Stimulated activated CD4-positive, alpha-beta T cell treated with anti-CD3 and anti-CD28 coated beads, Interleukin-2, amount 100 ng/mL, for 4 hours (primary cell): ENCODE data around the gene C4orf36.
"Not testable (repeated sequence)": the region's sequence is repeated elsewhere in the genome, so short reads cannot be mapped to it uniquely, and the experiment has no call there.

Experiments used
- DNase-seq: peaks from one replicate; pipeline ENCODE4 v3.0.0-alpha.2; 2020; ENCODE audit warnings: low read depth

C4orf36 gene

GRCh38 chr4:86916392-86916791 is 24.2 kb upstream of the C4orf36 start:
- no peak for DNase-seq

- no peak for DNase-seq
Measured at GRCh38 chr4:86910820-86911684, 18.8 kb upstream of the C4orf36 start.

GRCh38 chr4:86910369-86910768 is 18.1 kb upstream of the C4orf36 start:
- DNase-seq: no peak

DNA sequence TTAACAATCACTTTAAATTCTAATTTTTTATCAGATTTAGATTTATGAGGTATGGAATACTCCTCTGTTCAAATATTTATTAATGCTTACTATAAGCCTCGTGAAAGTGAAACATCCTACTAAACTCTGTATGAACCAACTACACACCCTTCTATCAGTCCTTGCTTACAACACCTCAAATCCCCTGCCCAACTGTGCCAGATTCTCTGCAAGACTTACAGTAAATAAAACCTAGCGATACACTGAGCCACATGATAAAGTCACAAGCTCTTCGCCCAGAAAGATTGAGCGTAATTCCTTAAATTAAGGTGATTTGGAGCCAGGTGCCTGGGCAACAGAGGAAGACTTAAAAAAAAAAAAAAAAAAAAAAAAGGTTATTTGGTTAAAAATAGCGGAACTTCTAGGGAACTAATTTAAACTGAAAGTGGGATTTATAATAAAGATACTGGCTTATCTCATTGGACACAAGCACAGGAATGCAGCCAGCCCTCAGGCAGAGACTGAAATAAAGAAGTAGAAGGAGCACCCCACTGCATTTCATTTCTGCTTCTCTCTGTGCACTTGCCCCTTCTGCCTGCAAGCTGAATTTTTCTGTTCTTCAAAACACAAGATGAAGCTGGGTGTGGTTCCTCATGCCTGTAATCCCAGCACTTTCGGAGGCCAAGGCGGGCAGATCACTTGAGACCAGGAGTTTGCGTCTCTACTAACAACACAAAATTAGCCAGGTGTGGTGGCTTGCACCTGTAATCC is 17.5 kb upstream of the C4orf36 start:
- DNase-seq: no peak

GRCh38 chr4:86908251-86908657 is 16.0 kb upstream of the C4orf36 start:
- DNase-seq: no peak

DNA sequence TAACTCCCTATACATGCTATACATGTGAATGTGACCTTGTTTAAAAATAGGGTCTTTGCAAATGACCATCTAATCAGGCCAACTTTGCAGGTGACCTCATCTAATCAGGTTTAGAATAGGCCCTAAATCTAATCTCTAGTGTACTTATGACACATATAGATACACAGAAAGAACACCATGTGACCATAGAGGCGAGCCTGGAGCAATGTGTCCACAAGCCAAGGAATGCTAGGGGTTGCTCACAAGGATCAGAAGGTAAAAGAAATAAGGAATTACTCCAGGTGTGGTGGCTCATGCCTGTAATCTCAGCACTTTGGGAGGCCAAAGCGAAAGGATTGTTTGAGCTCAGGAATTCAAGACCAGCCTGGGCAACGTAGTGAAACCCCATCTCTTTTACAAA is 9.6 kb upstream of the C4orf36 start:
- no peak for DNase-seq

DNA sequence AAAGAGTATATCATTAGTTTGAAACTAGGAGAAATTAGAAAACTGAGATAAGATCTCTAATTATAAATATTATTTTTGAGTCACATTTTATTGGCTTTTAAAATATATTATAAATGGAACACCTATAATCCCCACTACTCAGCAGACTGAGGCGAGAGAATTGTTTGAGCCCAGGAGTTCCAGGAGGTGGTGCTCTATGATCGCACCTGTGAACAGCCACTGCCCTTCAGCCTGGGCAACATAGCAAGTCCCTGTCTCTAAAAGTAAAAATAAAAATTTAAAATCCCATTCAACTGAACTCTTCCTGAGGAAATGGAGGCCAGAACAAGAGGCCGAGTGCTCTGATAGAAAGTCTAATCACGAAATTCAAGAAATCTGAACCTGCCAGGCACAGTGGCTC is 6.3 kb upstream of the C4orf36 start:
- no peak for DNase-seq

DNA sequence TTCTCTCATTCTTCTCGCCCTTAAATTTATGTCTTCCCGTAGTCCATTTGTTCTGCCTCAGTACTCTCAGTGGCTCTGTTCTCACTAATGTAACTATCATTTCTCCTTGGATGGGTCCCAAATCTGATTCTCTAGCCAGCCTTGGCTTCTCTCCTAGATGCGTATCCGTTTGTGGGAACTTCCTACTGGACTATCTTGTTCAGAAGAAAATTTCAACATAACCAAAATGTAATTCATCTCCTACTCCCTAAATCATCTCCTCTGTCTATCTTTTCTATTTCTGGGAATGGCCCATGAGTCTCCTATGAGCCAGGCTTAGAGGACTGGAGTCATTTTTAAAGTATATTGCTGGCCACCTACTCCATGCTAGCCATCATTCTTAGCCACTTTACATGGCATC is 4.4 kb upstream of the C4orf36 start:
- no peak for DNase-seq

- DNase-seq: no peak
Measured at GRCh38 chr4:86895692-86896488, 3.7 kb upstream of the C4orf36 start.

- no peak for DNase-seq
Measured at GRCh38 chr4:86894455-86894854, 2.2 kb upstream of the C4orf36 start.

DNA sequence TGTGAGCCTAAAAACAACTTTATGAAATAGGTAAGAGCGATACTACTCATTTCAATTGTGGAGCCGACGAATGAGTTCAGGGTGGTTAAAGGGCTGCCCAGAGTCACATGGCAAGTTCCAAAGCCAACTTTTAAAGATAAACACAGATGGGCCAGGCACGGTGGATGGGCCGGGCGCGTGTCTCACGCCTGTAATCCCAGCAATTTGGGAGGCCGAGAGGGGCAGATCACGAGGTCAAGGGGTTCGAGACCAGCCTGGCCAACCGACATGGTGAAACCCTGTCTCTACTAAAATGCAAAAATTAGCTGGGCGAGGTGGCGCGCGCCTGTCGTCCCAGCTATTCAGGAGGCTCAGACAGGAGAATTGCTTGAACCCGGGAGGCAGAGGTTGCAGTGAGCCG is 914 bp upstream of the C4orf36 start:
- DNase-seq: no peak

DNA sequence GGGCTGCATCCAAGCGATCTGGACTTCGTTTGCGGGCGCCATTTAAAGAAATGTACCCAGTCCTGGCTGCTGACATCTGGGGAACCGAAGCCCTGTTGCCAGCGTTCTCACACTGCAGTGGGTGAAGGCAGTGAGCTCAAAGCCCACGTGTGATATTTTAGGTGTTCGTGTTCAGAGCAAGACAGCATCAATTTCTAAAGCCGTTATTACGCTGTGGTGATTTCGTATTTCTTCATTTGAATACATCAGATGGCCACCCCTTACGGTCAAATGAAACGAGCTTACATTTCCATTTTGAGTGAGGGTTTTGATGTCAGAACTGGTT is 376 bp upstream of the C4orf36 start:
- DNase-seq: no peak

- no peak for DNase-seq
Measured at GRCh38 chr4:86890790-86891189, 1.4 kb downstream of the C4orf36 start.

DNA sequence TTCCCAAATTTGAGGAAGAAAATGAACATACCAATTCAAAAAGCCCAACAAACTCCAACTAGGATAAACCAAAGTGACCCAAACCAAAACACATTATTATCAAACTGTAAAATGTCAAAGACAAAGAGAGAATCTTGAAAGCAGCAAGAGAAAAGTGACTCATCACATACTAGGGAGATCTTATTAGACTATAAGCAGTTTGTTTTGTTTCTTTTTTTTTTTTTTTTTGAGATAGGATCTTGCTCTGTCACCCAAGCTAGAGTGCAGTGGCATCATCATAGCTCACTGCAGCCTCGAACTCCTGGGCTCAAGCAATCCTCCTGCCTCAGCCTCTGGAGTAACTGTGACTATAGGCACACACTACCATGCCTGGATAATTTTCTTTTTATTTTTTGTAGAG is 12.6 kb downstream of the C4orf36 start:
- no peak for DNase-seq

DNA sequence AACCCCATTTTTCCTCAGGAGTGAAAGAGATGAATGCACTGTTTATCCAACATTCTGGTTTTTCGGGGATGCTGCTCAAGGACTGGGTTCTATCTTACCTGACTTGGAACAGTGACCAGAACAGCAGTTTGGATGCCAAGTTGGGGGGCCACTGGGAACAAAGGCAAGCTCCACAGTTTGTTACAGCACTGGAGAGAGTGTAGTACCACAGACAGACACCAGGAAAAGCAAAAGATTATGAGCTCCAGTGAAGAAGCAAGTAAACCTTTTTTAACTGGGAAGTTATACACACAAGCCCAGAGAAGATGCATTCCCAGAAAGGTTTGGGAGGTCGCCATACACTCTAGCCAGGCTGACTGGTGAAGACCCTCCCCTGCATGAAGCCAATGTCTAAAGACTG is 13.6 kb downstream of the C4orf36 start:
- no peak for DNase-seq

GRCh38 chr4:86876894-86877685 is 15.1 kb downstream of the C4orf36 start:
- DNase-seq: no peak

GRCh38 chr4:86875436-86875835 is 16.8 kb downstream of the C4orf36 start:
- not testable (repeated sequence) for DNase-seq

GRCh38 chr4:86872135-86872534 is 20.1 kb downstream of the C4orf36 start:
- no peak for DNase-seq

DNA sequence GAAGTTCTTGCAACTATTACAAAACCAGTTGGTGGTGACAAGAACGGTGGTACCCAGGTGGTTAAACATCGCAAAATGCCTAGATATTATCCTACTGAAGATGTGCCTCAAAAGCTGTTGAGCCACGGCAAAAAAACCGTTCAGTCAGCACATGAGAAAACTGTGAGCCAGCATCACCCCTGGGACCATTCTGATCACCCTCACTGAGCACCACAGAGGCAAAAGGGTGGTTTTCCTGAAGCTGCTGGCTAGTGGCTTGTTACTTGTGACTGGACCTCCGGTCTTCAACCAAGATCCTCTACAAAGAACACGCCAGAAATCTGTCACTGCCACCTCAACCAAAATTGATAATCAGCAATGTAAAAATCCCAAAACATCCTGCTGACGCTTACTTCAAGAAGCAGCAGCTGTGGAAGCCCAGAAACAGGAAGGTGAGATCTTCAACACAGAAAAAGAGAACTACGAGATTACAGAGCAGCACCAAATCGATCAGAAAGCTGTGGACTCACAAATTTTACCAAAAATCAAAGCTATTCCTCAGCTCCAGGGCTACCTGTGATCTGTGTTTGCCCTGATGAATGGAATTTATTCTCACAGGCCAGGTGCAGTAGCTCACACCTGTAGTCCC is 21.7 kb downstream of the C4orf36 start:
- DNase-seq: no peak

- no peak for DNase-seq
Measured at GRCh38 chr4:86857341-86858052, 34.7 kb downstream of the C4orf36 start.

DNA sequence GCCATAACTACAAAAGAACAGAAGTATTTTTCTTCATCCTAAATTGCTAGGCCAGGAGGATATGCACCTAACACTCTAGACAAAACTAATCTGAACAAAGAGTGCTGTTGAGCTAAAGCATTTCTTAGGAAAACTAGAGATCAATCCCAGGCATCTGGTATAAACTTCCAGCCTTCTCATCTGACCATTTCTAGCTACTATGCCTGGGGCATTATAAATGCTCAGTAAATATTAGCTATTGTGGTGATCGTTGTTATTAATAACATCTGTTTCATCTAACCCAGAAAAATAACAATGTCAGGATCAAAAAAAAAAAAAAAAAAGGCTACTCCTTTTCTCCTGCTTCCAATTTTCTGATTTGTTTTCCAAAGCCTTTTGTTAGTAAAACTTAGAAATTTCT is 35.3 kb downstream of the C4orf36 start:
- DNase-seq: no peak
